HepG2 (cell line): ENCODE results near the gene RBM23. TPM values are rescaled to one million over a fixed set of nuclear protein-coding genes. Genes with fewer than 3 reads are reported as not detected.

Experiments used
- DNMT1 ChIP-seq: sonication (generic); formaldehyde crosslinking; IDR thresholded peaks from 2 replicates; pipeline ENCODE4 v1.5.1; 2020; ENCODE audit warnings: mild to moderate bottlenecking, missing genetic modification reagents
- EHMT2 ChIP-seq: fragments of 200-600 bp; sonication (generic); IDR thresholded peaks from 2 replicates; pipeline ENCODE4 v1.7.0; 2017; ENCODE audit warnings: antibody characterized with exemption, low read depth, low read length, borderline replicate concordance
- GZF1 ChIP-seq: sonication (generic); formaldehyde crosslinking; IDR thresholded peaks from 2 replicates; pipeline ENCODE4 v1.5.1; 2020; ENCODE audit warnings: mild to moderate bottlenecking, missing genetic modification reagents
- MED1 ChIP-seq: sonication (generic); formaldehyde crosslinking; IDR thresholded peaks from 2 replicates; pipeline ENCODE4 v1.4.0; 2020; ENCODE audit warnings: missing genetic modification reagents
- MED13 ChIP-seq: sonication (generic); formaldehyde crosslinking; IDR thresholded peaks from 2 replicates; pipeline ENCODE4 v1.5.0; 2020; ENCODE audit warnings: missing genetic modification reagents
- MZF1 ChIP-seq: sonication (generic); formaldehyde crosslinking; IDR thresholded peaks from 2 replicates; pipeline ENCODE4 v1.8.1; 2023; ENCODE audit warnings: mild to moderate bottlenecking, missing genetic modification reagents, borderline replicate concordance
- PBX2 ChIP-seq: IDR thresholded peaks from 2 replicates; pipeline ENCODE4 v1.6.1; 2016; ENCODE audit warnings: control low read depth
- PHB2 ChIP-seq: fragments of 450-650 bp; IDR thresholded peaks from 2 replicates; pipeline ENCODE4 v1.6.1; 2018; ENCODE audit not compliant: partially characterized antibody
- POLR2AphosphoS5 ChIP-seq: IDR thresholded peaks from 2 replicates; pipeline ENCODE4 v1.6.1; 2012; ENCODE audit warnings: low read depth, low read length
- RFX1 ChIP-seq: fragments of 450-650 bp; IDR thresholded peaks from 2 replicates; pipeline ENCODE4 v1.6.1; 2017
- SRSF4 ChIP-seq: fragments of 200-400 bp; formaldehyde crosslinking; IDR thresholded peaks from one replicate; pipeline ENCODE4 v1.6.1; 2018; ENCODE audit warnings: mild to moderate bottlenecking, low read depth, low read length, moderate library complexity; ENCODE audit not compliant: poor library complexity, severe bottlenecking
- SUZ12 ChIP-seq: fragments of 150-350 bp; IDR thresholded peaks from 2 replicates; pipeline ENCODE4 v1.6.1; 2014; ENCODE audit warnings: low read depth, low read length
- YEATS4 ChIP-seq: sonication (generic); formaldehyde crosslinking; IDR thresholded peaks from 2 replicates; pipeline ENCODE4 v1.4.0; 2020; ENCODE audit warnings: missing genetic modification reagents, borderline replicate concordance
- ZC3H4 ChIP-seq: sonication (generic); formaldehyde crosslinking; IDR thresholded peaks from 2 replicates; pipeline ENCODE4 v1.4.0; 2020; ENCODE audit warnings: missing genetic modification reagents, borderline replicate concordance
- ZHX1 ChIP-seq: sonication (generic); formaldehyde crosslinking; IDR thresholded peaks from 2 replicates; pipeline ENCODE4 v1.8.1; 2022; ENCODE audit warnings: low read depth, mild to moderate bottlenecking, missing genetic modification reagents
- ZMYM3 ChIP-seq: sonication (generic); formaldehyde crosslinking; IDR thresholded peaks from 2 replicates; pipeline ENCODE4 v1.5.1; 2020; ENCODE audit warnings: mild to moderate bottlenecking, missing genetic modification reagents
- ZNF264 ChIP-seq: sonication (generic); formaldehyde crosslinking; IDR thresholded peaks from 2 replicates; pipeline ENCODE4 v1.4.0; 2020; ENCODE audit warnings: missing genetic modification reagents
- ZNF274 ChIP-seq: sonication (generic); formaldehyde crosslinking; IDR thresholded peaks from 2 replicates; pipeline ENCODE4 v1.5.1; 2020; ENCODE audit warnings: mild to moderate bottlenecking, missing genetic modification reagents
- ZNF446 ChIP-seq: sonication (generic); formaldehyde crosslinking; IDR thresholded peaks from 2 replicates; pipeline ENCODE4 v1.5.0; 2020; ENCODE audit warnings: mild to moderate bottlenecking, missing genetic modification reagents
- ZNF567 ChIP-seq: sonication (generic); formaldehyde crosslinking; IDR thresholded peaks from 2 replicates; pipeline ENCODE4 v1.8.1; 2023; ENCODE audit warnings: mild to moderate bottlenecking, missing genetic modification reagents, borderline replicate concordance
- ZNF7 ChIP-seq: IDR thresholded peaks from 2 replicates; pipeline ENCODE4 v1.6.1; 2016; ENCODE audit warnings: missing biosample characterization, missing genetic modification reagents
- ZNF761 ChIP-seq: sonication (generic); formaldehyde crosslinking; conservative IDR thresholded peaks from 2 replicates; pipeline ENCODE4 v1.4.0; 2020; ENCODE audit warnings: mild to moderate bottlenecking, missing genetic modification reagents
- ZNF839 ChIP-seq: sonication (generic); formaldehyde crosslinking; IDR thresholded peaks from 2 replicates; pipeline ENCODE4 v1.4.0; 2020; ENCODE audit warnings: missing genetic modification reagents, mild to moderate bottlenecking, borderline replicate concordance
- ZNF878 ChIP-seq: sonication (generic); formaldehyde crosslinking; IDR thresholded peaks from 2 replicates; pipeline ENCODE4 v1.8.1; 2023; ENCODE audit warnings: mild to moderate bottlenecking, missing genetic modification reagents, moderate library complexity
- polyA plus RNA-seq, 8 experiments: library from polyadenylated mRNA; depleted of rRNA in 3 of 8; stranded (reverse) in 7 of 8; unstranded in 1 of 8; fragments of >200 nt; fragmentation: Illumina TruSeq in 4 of 8; extraction: Trizol in 4 of 8; gene quantifications; 2 replicates each; pipeline versions ENCODE4 v1.2.1 to v1.2.3, GENCODE V29; 2011 to 2016; ENCODE audit warnings: low read depth in 4 of 8, missing spikeins in 1 of 8, mixed read lengths in 1 of 8; ENCODE audit not compliant: insufficient read depth in 1 of 8
- total RNA-seq, 5 experiments: library from RNA; depleted of rRNA; stranded (reverse); fragments of >200 nt; fragmentation: Illumina TruSeq; extraction: Trizol; gene quantifications; 2 replicates each; pipeline ENCODE4 v1.2.3, GENCODE V29; 2016; ENCODE audit warnings: low read depth in 1 of 5
- TF ChIP-seq, protein P1 (sequence below): sonication (generic); formaldehyde crosslinking; IDR thresholded peaks from 2 replicates; pipeline ENCODE4 v1.5.0; 2020; ENCODE audit warnings: missing genetic modification reagents
- TF ChIP-seq, protein P2 (sequence below): sonication (generic); formaldehyde crosslinking; IDR thresholded peaks from 2 replicates; pipeline ENCODE4 v1.4.0; 2020; ENCODE audit warnings: low read depth, mild to moderate bottlenecking, missing genetic modification reagents

RBM23 gene
- total and polyA plus RNA-seq, 2 of the 13 experiments (the other 11 are each of a cell fraction or from before 2014, with no cell fraction given): 1.5 to 2.1 TPM

- TF ChIP-seq, protein P1, sequence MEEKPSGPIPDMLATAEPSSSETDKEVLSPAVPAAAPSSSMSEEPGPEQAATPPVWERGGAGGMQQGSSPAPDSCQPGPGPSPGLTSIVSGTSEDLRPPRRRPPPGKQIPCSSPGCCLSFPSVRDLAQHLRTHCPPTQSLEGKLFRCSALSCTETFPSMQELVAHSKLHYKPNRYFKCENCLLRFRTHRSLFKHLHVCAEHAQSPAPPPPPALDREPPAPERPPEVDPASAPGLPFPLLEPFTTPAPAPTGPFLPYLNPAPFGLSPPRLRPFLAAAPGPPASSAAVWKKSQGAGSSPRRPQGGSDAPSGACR (CRISPR knock-in tag): peak; percentile 92; the same call in 1 of the 2 replicates
- TF ChIP-seq MZF1 (CRISPR knock-in tag) (no peak), POLR2AphosphoS5 (no peak), ZNF839 (CRISPR knock-in tag) (no peak; the same call in 1 of the 2 replicates), MED1 (CRISPR knock-in tag) (no peak; the same call in 1 of the 2 replicates), ZC3H4 (CRISPR knock-in tag) (no peak), MED13 (0 out of 2 replicates have a peak, but pooled peaks have one; percentile 15), ZNF274 (CRISPR knock-in tag) (peak; percentile 94), EHMT2 (peak; percentile 91; the same call in 1 of the 2 replicates), DNMT1 (CRISPR knock-in tag) (peak; percentile 75; the same call in 1 of the 2 replicates), ZNF761 (CRISPR knock-in tag) (peak; percentile 94), ZNF878 (CRISPR knock-in tag) (no peak), ZHX1 (CRISPR knock-in tag) (peak; percentile 91; the same call in 1 of the 2 replicates), SRSF4 (no peak), YEATS4 (CRISPR knock-in tag) (peak; percentile 66), RFX1 (no peak), SUZ12 (no peak; the same call in 1 of the 2 replicates), ZNF446 (CRISPR knock-in tag) (peak; percentile 27; the same call in 1 of the 2 replicates), PHB2 (no peak), PBX2 (CRISPR knock-in tag) (no peak), ZNF7 (CRISPR knock-in tag) (no peak), ZNF567 (CRISPR knock-in tag) (peak; percentile 100), ZMYM3 (peak; percentile 83; the same call in 1 of the 2 replicates), GZF1 (CRISPR knock-in tag) (no peak), ZNF264 (CRISPR knock-in tag) (no peak; the same call in 1 of the 2 replicates)
- TF ChIP-seq, protein P2, sequence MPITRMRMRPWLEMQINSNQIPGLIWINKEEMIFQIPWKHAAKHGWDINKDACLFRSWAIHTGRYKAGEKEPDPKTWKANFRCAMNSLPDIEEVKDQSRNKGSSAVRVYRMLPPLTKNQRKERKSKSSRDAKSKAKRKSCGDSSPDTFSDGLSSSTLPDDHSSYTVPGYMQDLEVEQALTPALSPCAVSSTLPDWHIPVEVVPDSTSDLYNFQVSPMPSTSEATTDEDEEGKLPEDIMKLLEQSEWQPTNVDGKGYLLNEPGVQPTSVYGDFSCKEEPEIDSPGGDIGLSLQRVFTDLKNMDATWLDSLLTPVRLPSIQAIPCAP (CRISPR knock-in tag): peak; percentile 86; the same call in 1 of the 2 replicates
These were observed 65.8 kb downstream of the RBM23 start (continued) for GRCh38 chr14:22852940-22853767.
